ENCODE data around the gene ADAR. TPM values are rescaled to one million over a fixed set of nuclear protein-coding genes. Genes with fewer than 3 reads are reported as not detected.

The ADAR gene
- total RNA-seq, 2 donors from 2014 or later, result 197 to 231 TPM

DNA sequence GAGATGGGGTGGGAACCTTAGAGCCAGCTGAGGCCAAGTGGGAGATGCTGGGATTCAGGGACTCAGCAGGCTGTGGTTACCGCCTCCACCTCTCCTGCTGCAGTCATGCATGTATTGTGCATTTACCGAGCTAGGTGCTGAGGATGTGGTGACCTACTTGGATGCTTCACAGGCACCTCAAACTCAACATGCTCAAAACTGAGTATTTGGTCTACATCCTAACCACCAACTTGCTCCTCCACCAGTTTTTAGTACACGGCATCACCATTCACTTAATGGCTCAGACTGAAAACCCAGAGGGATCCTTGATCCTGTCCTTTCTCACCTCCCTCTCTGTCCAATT lies 34.8 kb downstream of the ADAR start:
- peak; percentile 51 for ATAC-seq
- Mint-ChIP-seq H3K4me1 (peaks cover 30% of the 10 kb centered on the region), H3K27me3 (peaks cover 12% of the 10 kb centered on the region), H3K4me3 (no peak overlapping the region), H3K36me3 (ENCODE audit: low read depth) (no peaks in the 10 kb centered on the region), H3K27ac (no peak overlapping the region)
- DNase-seq, result no peak
- H3K9me3 ChIP-seq (ENCODE audit: control insufficient read depth, low read length, poor library complexity, severe bottlenecking), result no peaks in the 10 kb centered on the region

DNA sequence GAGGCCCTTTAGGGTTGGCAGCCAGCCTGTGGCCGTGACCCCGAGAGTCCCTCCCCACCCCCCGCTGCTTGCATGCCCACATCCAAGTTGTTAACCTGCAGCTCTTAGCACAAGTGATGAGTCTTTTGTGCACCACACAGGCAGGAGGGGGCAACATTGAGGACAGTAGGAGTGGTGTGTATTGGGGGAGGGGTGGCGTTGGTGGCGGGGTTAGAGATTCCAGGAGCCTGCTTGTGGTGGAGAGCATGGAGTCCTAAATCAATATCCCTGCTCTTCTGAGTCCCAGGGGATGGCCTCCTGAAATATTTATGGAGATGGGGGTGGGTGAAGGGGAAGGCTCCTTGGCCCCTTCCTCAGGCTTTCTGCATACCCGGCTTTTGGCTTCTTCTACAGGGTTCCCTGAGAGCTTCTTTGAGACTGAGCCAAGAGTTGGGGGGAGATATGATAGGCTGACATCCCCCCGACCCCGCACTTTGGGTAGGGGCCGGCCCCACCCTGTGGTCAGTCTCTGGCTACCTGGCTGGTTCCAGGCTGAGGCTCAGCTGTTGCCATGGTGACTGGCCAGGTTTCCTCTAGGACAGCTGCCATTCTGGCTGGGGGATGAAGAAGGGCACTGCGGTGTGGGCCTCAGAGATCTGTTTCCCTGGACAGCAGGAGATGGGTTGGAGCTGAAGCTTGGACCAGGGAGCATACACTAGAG lies 35.4 kb downstream of the ADAR start:
- Mint-ChIP-seq H3K27ac (no peak overlapping the region), H3K36me3 (ENCODE audit: low read depth) (no peaks in the 10 kb centered on the region), H3K4me1 (peaks cover 34% of the 10 kb centered on the region), H3K4me3 (no peak overlapping the region), H3K27me3 (peaks cover 17% of the 10 kb centered on the region)
- DNase-seq, result no peak
- no peak for ATAC-seq
- no peaks in the 10 kb centered on the region for H3K9me3 ChIP-seq (ENCODE audit: control insufficient read depth, low read length, poor library complexity, severe bottlenecking)

GRCh38 chr1:154571964-154572288 lies 36.1 kb downstream of the ADAR start:
- Mint-ChIP-seq H3K4me1 (peaks cover 35% of the 10 kb centered on the region), H3K4me3 (no peak overlapping the region), H3K27me3 (peaks cover 23% of the 10 kb centered on the region), H3K36me3 (ENCODE audit: low read depth) (no peaks in the 10 kb centered on the region), H3K27ac (no peak overlapping the region)
- no peak for ATAC-seq
- DNase-seq, result no peak
- H3K9me3 ChIP-seq (ENCODE audit: control insufficient read depth, low read length, poor library complexity, severe bottlenecking), result no peaks in the 10 kb centered on the region

DNA sequence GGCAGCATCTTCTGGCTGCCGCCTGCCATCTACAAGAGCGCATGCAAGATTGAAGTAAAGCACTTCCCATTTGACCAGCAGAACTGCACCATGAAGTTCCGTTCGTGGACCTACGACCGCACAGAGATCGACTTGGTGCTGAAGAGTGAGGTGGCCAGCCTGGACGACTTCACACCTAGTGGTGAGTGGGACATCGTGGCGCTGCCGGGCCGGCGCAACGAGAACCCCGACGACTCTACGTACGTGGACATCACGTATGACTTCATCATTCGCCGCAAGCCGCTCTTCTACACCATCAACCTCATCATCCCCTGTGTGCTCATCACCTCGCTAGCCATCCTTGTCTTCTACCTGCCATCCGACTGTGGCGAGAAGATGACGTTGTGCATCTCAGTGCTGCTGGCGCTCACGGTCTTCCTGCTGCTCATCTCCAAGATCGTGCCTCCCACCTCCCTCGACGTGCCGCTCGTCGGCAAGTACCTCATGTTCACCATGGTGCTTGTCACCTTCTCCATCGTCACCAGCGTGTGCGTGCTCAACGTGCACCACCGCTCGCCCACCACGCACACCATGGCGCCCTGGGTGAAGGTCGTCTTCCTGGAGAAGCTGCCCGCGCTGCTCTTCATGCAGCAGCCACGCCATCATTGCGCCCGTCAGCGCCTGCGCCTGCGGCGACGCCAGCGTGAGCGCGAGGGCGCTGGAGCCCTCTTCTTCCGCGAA lies 36.6 kb downstream of the ADAR start:
- Mint-ChIP-seq H3K4me1 (peaks cover 35% of the 10 kb centered on the region), H3K27ac (no peak overlapping the region), H3K4me3 (peak overlapping the region; percentile 45), H3K36me3 (ENCODE audit: low read depth) (no peaks in the 10 kb centered on the region), H3K27me3 (peaks cover 28% of the 10 kb centered on the region)
- DNase-seq (no peak), ATAC-seq (no peak)
- no peaks in the 10 kb centered on the region for H3K9me3 ChIP-seq (ENCODE audit: control insufficient read depth, low read length, poor library complexity, severe bottlenecking)

DNA sequence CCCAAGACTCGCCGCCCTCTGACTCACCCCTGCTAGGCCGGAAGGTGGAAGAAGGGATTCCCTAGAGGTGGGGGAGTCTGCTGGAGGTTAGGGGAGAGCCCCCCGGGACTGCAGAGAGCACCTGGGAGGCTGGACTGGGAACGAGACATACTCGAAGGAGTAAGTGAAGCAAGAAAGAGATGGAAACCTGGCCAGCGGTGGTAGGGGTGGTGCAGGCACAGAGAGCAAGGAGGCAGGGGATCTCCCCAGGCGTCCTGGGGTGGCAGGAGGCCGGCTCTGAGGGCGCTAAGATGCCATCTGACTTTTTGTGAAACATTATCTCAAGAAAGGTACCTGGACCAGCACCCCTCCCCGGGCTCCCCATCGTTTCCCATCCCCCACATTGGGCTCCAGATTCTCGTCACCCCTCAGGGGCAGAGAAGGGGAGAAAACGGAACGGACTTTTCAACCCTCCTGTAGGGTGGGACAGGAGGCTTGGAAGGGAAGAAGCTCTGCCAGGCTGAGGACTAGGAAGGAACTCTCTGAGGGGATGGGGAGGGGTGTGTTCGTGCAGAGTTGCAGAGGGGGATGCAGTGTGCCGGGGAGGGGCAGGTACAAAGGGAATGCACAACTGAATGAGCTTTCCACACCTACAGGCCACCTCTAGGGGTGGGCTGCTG lies 39.7 kb downstream of the ADAR start:
- Mint-ChIP-seq H3K4me1 (peaks cover 18% of the 10 kb centered on the region), H3K27ac (no peak overlapping the region), H3K36me3 (ENCODE audit: low read depth) (peaks cover 2% of the 10 kb centered on the region), H3K27me3 (peaks cover 41% of the 10 kb centered on the region), H3K4me3 (no peak overlapping the region)
- H3K9me3 ChIP-seq (ENCODE audit: control insufficient read depth, low read length, poor library complexity, severe bottlenecking), result no peaks in the 10 kb centered on the region
- DNase-seq, result no peak
- ATAC-seq, result peak; percentile 15

- peaks cover 13% of the 10 kb centered on the region for H3K4me1 Mint-ChIP-seq
- DNase-seq, result peak; percentile 70 to 80 (median 78)
- no peaks in the 10 kb centered on the region for H3K9me3 ChIP-seq (ENCODE audit: control insufficient read depth, low read length, poor library complexity, severe bottlenecking)
- H3K27me3 Mint-ChIP-seq, result peaks cover 41% of the 10 kb centered on the region
- H3K4me3 Mint-ChIP-seq, result peak within 1 kb of the TSS; percentile 46
- peaks cover 2% of the 10 kb centered on the region for H3K36me3 Mint-ChIP-seq (ENCODE audit: low read depth)
- H3K27ac Mint-ChIP-seq, result no peak within 1 kb of the TSS
- ATAC-seq, result peak; percentile 98
Measured at GRCh38 chr1:154567386-154568156, 40.4 kb downstream of the ADAR start, which contains the start of gene CHRNB2. Gene CHRNB2, plus strand, starts transcription at chr1:154567778. Its CDS starts 267 bp downstream, at chr1:154568045.

DNA sequence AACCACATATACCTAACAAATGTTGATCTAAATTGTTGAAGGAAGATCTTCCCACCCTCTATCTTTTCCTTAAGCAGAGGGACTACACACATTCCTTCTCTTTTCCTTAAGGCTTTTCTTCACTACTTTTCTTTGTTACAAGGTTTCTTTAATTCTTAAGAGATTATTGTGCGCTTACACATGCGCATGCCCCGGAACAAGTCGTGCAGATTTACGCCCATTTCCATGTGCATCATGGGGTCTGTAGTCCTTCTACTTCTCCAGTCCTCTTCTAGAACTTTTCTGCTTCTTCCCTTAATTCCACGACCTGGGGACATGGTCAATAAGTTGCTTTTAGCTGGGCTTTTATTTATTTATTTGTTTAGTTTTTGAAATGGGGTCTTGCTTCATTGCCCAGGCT lies 42.1 kb downstream of the ADAR start:
- no peak overlapping the region for H3K4me3 Mint-ChIP-seq
- peaks cover 10% of the 10 kb centered on the region for H3K4me1 Mint-ChIP-seq
- H3K9me3 ChIP-seq (ENCODE audit: control insufficient read depth, low read length, poor library complexity, severe bottlenecking), result no peaks in the 10 kb centered on the region
- ATAC-seq, result no peak
- H3K27me3 Mint-ChIP-seq, result peaks cover 41% of the 10 kb centered on the region
- peaks cover 2% of the 10 kb centered on the region for H3K36me3 Mint-ChIP-seq (ENCODE audit: low read depth)
- H3K27ac Mint-ChIP-seq, result no peak overlapping the region
- no peak for DNase-seq

DNA sequence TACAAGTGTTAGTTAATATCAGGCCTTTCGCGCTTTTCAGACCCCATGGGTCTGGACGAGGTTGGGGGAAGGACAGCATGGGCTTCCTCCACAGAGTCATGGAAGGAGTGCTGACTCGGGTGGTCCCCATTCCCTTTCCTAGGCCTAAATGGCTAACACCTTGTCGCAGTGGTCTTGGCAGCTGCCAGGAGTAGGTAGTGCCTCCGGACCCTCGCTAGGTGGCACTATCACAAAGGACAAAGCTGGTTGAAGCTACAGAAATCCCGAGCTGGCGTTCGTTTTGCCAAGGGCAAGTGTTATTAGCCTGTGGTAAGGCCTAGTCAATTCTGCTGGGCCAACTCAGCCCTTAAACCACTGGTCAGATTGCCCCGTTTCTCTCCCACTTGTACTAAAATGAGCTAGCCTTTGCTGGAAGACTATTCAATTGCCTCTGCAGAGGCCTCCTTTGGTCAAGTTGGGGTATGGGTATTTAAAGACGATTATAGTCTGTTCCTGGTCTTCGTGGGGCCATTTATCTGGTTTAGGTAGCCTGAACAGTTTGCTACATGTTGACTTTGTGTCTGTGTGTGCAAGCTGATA lies 48.4 kb downstream of the ADAR start:
- Mint-ChIP-seq H3K4me3 (peak overlapping the region; percentile 93), H3K36me3 (ENCODE audit: low read depth) (peaks cover 6% of the 10 kb centered on the region), H3K27ac (peak overlapping the region; percentile 97), H3K4me1 (peaks cover 24% of the 10 kb centered on the region), H3K27me3 (no peaks in the 10 kb centered on the region)
- ATAC-seq (peak; percentile 46), DNase-seq (peak; percentile 59 to 72 (median 65))
- H3K9me3 ChIP-seq (ENCODE audit: control insufficient read depth, low read length, poor library complexity, severe bottlenecking), result no peaks in the 10 kb centered on the region

GRCh38 chr1:154558720-154559465 lies 49.1 kb downstream of the ADAR start:
- H3K9me3 ChIP-seq (ENCODE audit: control insufficient read depth, low read length, poor library complexity, severe bottlenecking), result no peaks in the 10 kb centered on the region
- H3K27me3 Mint-ChIP-seq, result no peaks in the 10 kb centered on the region
- peaks cover 25% of the 10 kb centered on the region for H3K4me1 Mint-ChIP-seq
- DNase-seq (peak; percentile 97 to 100 (median 99)), ATAC-seq (peak; percentile 92)
- H3K36me3 Mint-ChIP-seq (ENCODE audit: low read depth), result peaks cover 6% of the 10 kb centered on the region
- H3K4me3 Mint-ChIP-seq, result peak overlapping the region; percentile 93
- peak overlapping the region; percentile 97 for H3K27ac Mint-ChIP-seq

- H3K27me3 Mint-ChIP-seq, result no peaks in the 10 kb centered on the region
- DNase-seq (peak in 1 of 3 donors; percentile 24), ATAC-seq (no peak)
- H3K4me3 Mint-ChIP-seq, result peak within 1 kb of the TSS; percentile 99
- H3K36me3 Mint-ChIP-seq (ENCODE audit: low read depth), result peaks cover 10% of the 10 kb centered on the region
- H3K9me3 ChIP-seq (ENCODE audit: control insufficient read depth, low read length, poor library complexity, severe bottlenecking), result no peaks in the 10 kb centered on the region
- H3K27ac Mint-ChIP-seq, result peak within 1 kb of the TSS; percentile 97
- H3K4me1 Mint-ChIP-seq, result peaks cover 30% of the 10 kb centered on the region
Measured at GRCh38 chr1:154557939-154558719, 49.9 kb downstream of the ADAR start, which contains the start of gene UBE2Q1. Gene UBE2Q1, minus strand, starts transcription at chr1:154558662. Its CDS starts 109 bp downstream, at chr1:154558553.

- H3K9me3 ChIP-seq (ENCODE audit: control insufficient read depth, low read length, poor library complexity, severe bottlenecking), result no peaks in the 10 kb centered on the region
- H3K27ac Mint-ChIP-seq, result peak overlapping the region; percentile 97
- no peak for DNase-seq
- ATAC-seq, result no peak
- H3K36me3 Mint-ChIP-seq (ENCODE audit: low read depth), result peaks cover 10% of the 10 kb centered on the region
- H3K4me3 Mint-ChIP-seq, result peak overlapping the region; percentile 99
- no peaks in the 10 kb centered on the region for H3K27me3 Mint-ChIP-seq
- peaks cover 30% of the 10 kb centered on the region for H3K4me1 Mint-ChIP-seq
Measured at GRCh38 chr1:154557248-154557938, 50.6 kb downstream of the ADAR start.

Data from T-helper 17 cell (primary cell).